ENCODE data around the gene TBL1Y.
"Not testable (repeated sequence)": the region's sequence is repeated elsewhere in the genome, so short reads cannot be mapped to it uniquely, and the experiment has no call there.

TBL1Y gene

DNA sequence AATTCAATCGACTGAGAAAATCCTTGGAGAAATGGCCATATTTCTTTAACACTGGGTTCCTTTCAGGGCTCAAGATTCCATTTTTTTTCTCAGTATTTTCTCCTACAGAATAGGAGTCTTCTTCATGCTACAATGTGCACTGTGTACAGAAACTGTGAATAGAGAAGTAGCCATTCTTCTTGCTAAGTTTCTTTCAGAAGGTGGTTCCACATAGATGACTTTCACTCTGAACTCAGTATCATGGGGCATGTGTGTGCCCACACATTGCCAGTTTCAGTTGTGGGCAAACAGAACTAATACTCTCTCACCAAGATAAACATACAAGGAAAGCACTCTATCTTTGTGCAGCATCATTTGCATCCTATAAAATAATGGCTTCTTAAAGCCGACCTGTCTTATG is 89.4 kb downstream of the TBL1Y start:
- H3K27me3 Mint-ChIP-seq, result no peaks in the 10 kb centered on the region
- no peaks in the 10 kb centered on the region for H3K9me3 Mint-ChIP-seq
- no peaks in the 10 kb centered on the region for H3K36me3 Mint-ChIP-seq (ENCODE audit: low read depth)
- H3K4me1 Mint-ChIP-seq (ENCODE audit: low read depth), result no peaks in the 10 kb centered on the region
- no peak overlapping the region for H3K4me3 Mint-ChIP-seq
- H3K27ac Mint-ChIP-seq, result no peak overlapping the region

DNA sequence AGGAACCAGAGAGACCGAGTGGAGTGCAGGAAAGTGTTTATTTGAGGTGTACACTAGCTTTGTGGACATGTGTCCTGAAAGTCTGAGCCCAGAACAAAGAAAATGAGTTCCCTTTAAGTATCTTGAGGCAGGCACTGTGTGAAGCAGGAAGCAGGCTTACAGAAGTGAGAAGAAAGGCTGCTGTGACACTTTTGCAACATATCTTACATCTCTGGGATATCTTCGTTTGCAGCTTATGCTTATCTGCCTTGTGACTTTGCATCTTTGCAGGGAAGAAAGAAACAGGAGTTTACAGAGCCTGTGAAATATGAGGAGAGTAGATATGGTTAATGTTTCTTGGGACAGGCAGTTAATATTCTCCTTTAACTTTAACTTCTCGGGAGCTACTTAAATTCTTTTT is 92.1 kb downstream of the TBL1Y start:
- Mint-ChIP-seq H3K27me3 (no peaks in the 10 kb centered on the region), H3K4me1 (ENCODE audit: low read depth) (no peaks in the 10 kb centered on the region), H3K36me3 (ENCODE audit: low read depth) (no peaks in the 10 kb centered on the region), H3K4me3 (no peak overlapping the region), H3K27ac (no peak overlapping the region), H3K9me3 (no peaks in the 10 kb centered on the region)

DNA sequence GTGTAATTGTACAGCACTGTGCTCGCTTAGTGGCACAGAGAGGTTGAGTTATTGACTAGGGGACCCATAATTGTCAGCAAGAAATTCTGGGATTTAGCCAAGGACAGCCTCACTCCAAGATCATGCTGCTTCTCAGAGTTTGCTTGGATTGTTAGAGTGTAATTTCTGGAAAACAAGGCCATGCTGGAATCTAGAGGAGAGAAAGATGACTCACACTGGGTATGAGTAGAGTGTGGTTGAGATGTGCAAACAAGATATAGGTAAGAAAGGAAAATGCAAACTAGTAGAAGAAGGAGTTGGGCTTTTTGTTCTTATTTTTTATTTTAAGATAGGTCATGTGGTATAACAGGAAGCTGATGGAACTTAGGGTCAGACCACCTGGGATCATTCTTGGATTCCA is 97.4 kb downstream of the TBL1Y start:
- H3K27me3 Mint-ChIP-seq, result no peaks in the 10 kb centered on the region
- H3K27ac Mint-ChIP-seq, result no peak overlapping the region
- no peaks in the 10 kb centered on the region for H3K9me3 Mint-ChIP-seq
- no peak overlapping the region for H3K4me3 Mint-ChIP-seq
- no peaks in the 10 kb centered on the region for H3K36me3 Mint-ChIP-seq (ENCODE audit: low read depth)
- no peaks in the 10 kb centered on the region for H3K4me1 Mint-ChIP-seq (ENCODE audit: low read depth)

DNA sequence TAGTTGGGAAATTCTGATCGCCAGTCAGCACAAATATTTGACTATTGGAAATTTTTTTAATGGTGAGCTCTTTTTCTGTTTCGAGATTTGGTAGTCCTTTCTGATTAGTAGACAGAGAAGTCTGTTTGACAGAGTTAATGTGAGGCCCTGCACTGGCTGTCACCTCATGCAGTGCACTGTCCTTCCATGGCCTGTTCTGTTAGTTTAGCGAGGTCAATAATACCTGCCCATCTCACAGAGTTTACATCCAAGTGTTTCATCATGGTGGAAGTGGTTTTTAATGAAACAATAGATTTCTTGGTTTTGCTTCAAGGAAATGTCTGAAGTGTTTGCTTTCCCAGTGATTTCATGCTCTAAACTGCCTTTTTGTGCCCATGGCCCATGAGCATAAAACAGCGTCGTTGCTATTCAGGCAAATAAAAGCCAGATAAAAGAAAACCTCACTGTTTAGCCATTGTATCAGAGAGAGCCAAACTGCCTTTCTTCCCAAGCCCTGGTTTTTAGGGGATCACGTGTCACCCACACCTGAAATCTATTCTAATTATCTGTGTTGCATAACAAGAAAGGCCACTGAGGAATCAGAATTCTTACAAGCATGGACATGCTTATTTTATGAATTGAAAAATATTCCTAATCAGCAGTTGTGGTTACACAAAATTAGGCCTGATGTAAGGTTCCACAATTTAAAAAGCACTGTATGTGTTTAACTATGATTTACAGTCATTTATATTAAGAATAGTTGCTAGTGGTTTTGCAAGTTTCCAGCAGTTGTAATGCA is 98.3 kb downstream of the TBL1Y start:
- Mint-ChIP-seq H3K27ac (no peak overlapping the region), H3K36me3 (ENCODE audit: low read depth) (no peaks in the 10 kb centered on the region), H3K9me3 (no peaks in the 10 kb centered on the region), H3K27me3 (no peaks in the 10 kb centered on the region), H3K4me1 (ENCODE audit: low read depth) (no peaks in the 10 kb centered on the region), H3K4me3 (no peak overlapping the region)

DNA sequence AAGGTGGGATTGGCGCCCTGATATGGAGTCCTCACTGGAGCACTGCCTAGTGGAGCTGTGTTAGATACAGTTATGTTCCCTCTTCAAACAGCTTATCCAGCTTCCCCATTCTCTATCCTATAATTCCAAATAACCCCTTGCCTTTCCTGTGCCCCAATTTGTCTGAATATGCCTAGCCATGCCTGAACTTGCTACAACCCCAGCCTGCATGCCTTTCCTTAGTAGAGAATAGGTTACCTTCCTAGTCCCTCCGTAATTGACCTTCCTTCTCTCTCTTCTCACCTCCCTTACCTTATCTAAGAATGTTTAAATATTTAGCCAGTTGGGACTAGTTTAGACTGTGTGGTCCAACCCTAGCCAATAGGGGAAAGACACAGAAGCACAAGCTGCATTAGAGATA is 102.6 kb downstream of the TBL1Y start:
- no peak overlapping the region for H3K4me3 Mint-ChIP-seq
- no peaks in the 10 kb centered on the region for H3K27me3 Mint-ChIP-seq
- no peak overlapping the region for H3K27ac Mint-ChIP-seq
- H3K36me3 Mint-ChIP-seq (ENCODE audit: low read depth), result no peaks in the 10 kb centered on the region
- H3K4me1 Mint-ChIP-seq (ENCODE audit: low read depth), result no peaks in the 10 kb centered on the region
- H3K9me3 Mint-ChIP-seq, result no peaks in the 10 kb centered on the region

DNA sequence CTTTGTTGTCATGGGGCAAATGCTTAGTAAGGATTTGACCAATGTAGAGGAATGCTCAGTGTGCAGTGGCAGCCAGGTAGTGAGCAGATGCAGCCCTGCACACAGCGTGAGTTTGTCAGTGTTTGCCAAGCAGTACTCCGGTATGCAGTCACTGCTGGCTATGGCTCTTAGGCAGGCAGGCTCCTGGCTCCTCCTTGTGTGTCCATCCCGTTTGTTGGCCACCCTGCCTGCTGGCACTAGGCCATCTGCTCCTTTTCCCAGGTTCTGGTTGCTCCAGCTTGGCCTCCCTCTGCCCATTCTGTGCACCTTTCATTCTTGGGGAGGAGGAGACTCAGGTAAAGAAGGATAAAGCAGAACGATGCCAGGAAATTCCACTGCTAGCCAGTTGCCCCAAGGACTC is 106.0 kb downstream of the TBL1Y start:
- H3K4me1 Mint-ChIP-seq (ENCODE audit: low read depth), result no peaks in the 10 kb centered on the region
- H3K27me3 Mint-ChIP-seq, result no peaks in the 10 kb centered on the region
- H3K27ac Mint-ChIP-seq, result no peak overlapping the region
- H3K9me3 Mint-ChIP-seq, result no peaks in the 10 kb centered on the region
- H3K4me3 Mint-ChIP-seq, result no peak overlapping the region
- H3K36me3 Mint-ChIP-seq (ENCODE audit: low read depth), result no peaks in the 10 kb centered on the region

DNA sequence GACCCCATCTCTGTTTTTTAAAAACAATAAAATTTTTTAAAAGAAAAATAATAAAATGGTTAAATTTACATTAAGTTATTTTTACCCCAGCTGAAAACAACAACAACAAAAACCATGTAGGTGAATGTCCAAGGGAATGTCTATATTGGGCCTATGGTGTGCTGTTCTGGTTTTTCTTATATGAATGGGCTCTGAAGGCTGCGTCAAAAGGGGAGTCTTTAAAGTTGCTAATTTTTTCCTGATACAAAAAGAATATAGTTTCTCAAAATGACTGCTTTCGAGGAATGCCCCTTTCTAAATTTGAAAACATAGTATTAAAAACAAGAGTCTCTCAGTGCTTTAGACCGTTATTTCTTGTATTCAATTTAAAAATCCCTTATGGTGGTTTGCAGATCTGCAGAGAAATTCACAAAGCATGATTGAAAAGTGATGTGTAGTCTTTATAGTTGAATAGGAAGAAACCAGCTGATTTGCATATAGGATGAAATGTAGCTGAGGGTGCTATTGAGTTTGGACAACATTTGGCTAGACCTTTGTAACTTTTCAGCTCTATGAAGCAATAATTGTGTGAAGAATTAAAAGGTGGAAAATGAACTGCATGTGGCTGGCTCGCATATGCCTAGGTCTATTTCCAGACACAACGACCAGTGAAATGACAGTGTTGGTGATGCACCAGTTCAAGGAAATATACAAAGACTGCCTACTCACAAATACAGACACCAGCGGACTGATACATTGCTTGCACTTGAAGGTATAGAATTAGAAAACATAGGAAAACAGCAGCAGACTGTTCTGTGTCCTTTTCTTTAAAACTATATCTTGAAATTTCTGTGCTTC is 107.0 kb downstream of the TBL1Y start:
- no peak overlapping the region for H3K4me3 Mint-ChIP-seq
- no peaks in the 10 kb centered on the region for H3K36me3 Mint-ChIP-seq (ENCODE audit: low read depth)
- no peaks in the 10 kb centered on the region for H3K9me3 Mint-ChIP-seq
- H3K4me1 Mint-ChIP-seq (ENCODE audit: low read depth), result no peaks in the 10 kb centered on the region
- H3K27me3 Mint-ChIP-seq, result no peaks in the 10 kb centered on the region
- H3K27ac Mint-ChIP-seq, result no peak overlapping the region

DNA sequence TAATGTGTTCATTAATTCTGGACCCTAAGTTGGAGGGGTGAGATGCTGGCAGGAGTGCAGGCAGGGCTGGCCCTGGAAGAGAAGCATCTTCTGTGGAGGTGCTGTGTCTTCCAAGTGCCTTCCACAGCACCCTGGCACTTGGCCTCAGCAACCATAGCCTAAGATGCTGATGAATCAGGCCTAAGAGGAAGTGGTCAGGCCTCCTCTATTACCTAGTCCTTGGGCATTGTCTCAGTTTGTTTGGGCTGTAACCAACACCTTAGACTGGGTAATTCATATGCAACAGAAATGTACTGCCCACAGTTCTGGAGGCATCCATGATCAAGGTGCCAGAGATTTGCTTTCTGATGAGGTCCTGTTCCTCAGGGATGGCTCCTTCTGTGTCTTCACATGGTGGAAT is 128.5 kb downstream of the TBL1Y start:
- H3K4me1 Mint-ChIP-seq (ENCODE audit: low read depth), result peaks cover 3% of the 10 kb centered on the region
- no peaks in the 10 kb centered on the region for H3K9me3 Mint-ChIP-seq
- no peaks in the 10 kb centered on the region for H3K36me3 Mint-ChIP-seq (ENCODE audit: low read depth)
- H3K27me3 Mint-ChIP-seq, result no peaks in the 10 kb centered on the region
- no peak overlapping the region for H3K4me3 Mint-ChIP-seq
- H3K27ac Mint-ChIP-seq, result no peak overlapping the region

DNA sequence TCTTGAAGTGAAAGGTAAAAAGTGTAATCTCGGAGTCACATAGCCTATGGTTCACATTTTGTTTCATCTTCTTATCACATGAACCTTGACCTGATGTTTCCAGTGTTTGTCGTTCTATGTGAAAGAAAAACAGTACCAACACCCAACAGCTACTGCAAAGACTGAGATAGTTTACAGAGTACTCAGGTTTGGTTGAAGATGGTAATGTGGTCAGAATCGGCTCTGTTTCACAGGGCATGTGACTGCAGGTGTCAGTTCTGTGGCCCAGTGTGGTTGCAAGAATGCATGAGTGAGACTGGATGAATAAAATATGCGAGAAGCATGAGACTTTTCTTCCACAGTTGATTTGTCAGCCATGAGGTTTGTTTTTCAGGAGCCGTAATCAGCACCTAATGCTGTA is 130.2 kb downstream of the TBL1Y start:
- H3K36me3 Mint-ChIP-seq (ENCODE audit: low read depth), result no peaks in the 10 kb centered on the region
- peaks cover 3% of the 10 kb centered on the region for H3K4me1 Mint-ChIP-seq (ENCODE audit: low read depth)
- no peaks in the 10 kb centered on the region for H3K9me3 Mint-ChIP-seq
- no peak overlapping the region for H3K27ac Mint-ChIP-seq
- H3K4me3 Mint-ChIP-seq, result no peak overlapping the region
- H3K27me3 Mint-ChIP-seq, result no peaks in the 10 kb centered on the region

DNA sequence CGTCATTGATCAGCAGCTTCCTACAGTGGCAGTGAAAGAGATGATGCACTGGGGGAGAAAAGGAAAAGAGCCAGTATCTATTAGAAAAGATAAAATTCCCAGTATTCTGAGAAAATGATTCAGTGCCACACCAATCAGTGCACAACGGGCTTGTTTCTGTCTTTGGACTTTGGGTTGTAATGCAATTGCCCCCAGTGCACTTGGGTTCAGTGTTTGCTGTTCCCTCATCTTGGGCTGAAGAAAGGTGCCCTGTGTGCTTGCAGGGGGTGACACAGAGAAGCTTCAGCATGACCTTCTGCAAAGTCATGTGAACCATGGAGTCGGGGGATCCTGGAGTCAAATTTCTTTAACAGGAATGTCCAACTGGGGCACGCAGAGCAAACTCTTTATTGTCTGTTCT is 131.5 kb downstream of the TBL1Y start:
- Mint-ChIP-seq H3K9me3 (no peaks in the 10 kb centered on the region), H3K36me3 (ENCODE audit: low read depth) (no peaks in the 10 kb centered on the region), H3K27me3 (no peaks in the 10 kb centered on the region), H3K27ac (no peak overlapping the region), H3K4me3 (no peak overlapping the region), H3K4me1 (ENCODE audit: low read depth) (peaks cover 3% of the 10 kb centered on the region)

DNA sequence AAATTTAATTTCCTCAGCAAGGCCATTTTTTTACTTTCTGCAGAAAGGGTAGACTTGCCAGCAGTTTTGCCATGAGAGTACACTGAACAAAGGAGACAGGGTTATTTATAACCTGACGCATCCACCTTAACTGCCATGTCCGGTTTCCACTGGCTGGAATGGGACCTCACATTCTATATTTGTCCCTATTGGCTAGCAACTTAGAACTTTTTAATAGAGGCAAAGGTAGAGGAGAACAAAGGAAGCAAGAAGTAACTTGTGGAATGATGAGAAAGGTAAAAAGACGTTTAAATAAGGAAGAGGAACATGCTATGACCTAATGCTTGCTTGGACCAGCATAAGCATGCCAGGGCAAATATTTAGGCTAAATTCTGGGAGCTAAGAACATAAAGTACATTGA is 142.0 kb downstream of the TBL1Y start:
- H3K27me3 Mint-ChIP-seq; H3K4me3 Mint-ChIP-seq; H3K9me3 Mint-ChIP-seq; H3K4me1 Mint-ChIP-seq (ENCODE audit: low read depth); H3K27ac Mint-ChIP-seq; H3K36me3 Mint-ChIP-seq (ENCODE audit: low read depth): not testable (repeated sequence)

DNA sequence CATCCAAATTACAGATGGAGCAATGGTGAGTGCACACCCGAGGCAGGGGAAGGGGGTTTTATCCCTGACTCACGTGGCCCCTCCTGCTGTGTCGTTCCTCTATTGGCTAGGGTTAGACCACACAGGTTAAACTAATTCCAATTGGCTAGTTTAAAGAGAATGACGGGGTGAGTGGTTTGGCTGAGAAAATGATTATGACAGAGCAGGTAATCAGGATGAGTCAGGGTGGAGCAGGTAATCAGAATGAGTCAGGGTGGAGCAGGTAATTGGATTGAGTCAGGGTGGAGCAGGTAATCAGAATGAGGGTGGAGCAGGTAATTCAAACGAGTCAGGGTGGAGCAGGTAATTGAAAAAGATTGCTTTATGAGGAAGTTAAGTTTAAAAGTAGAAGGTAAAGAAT is 146.4 kb downstream of the TBL1Y start:
- no peak overlapping the region for H3K27ac Mint-ChIP-seq
- no peak overlapping the region for H3K4me3 Mint-ChIP-seq
- no peaks in the 10 kb centered on the region for H3K36me3 Mint-ChIP-seq (ENCODE audit: low read depth)
- no peaks in the 10 kb centered on the region for H3K27me3 Mint-ChIP-seq
- no peaks in the 10 kb centered on the region for H3K4me1 Mint-ChIP-seq (ENCODE audit: low read depth)
- H3K9me3 Mint-ChIP-seq, result no peaks in the 10 kb centered on the region

DNA sequence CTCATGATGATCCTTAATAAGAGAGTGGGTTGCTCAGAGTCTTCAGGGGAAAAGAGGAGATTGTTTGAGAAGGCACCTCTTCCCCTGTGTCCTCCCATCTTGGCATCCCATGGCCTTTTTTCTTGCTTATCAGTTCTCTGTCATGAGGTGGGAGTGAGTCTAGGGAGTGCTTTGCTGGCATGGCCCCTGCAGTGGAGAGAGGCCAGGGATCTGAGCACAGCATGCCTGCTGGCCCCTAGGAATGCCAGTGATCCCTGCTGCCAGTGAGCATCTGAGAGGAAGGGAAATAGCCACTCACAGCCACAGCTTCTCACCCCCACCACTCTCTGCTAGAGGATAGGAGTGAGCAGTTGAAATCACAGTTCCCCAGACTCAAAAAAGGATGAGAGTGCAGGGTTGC is 168.2 kb downstream of the TBL1Y start:
- Mint-ChIP-seq H3K4me1 (ENCODE audit: low read depth) (no peaks in the 10 kb centered on the region), H3K27ac (no peak overlapping the region), H3K36me3 (ENCODE audit: low read depth) (no peaks in the 10 kb centered on the region), H3K9me3 (no peaks in the 10 kb centered on the region), H3K4me3 (no peak overlapping the region), H3K27me3 (no peaks in the 10 kb centered on the region)

DNA sequence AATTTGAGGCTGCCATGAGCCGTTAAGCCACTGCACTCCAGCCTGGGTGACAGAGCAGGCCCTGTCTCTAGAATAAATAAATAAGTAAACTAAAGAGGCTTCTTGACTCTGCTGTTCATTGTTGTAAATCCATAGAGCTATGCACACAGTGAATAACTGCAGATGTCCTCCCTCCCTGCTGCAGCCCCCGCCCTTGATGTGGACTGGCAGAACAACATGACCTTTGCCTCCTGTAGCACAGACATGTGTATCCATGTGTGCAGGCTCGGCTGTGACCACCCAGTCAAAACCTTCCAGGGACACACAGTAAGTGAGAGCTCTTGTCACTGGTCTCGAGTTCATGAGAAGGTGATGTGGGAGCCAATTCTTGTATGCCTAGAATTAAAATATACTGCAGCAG is 170.1 kb downstream of the TBL1Y start:
- H3K27me3 Mint-ChIP-seq; H3K9me3 Mint-ChIP-seq; H3K4me1 Mint-ChIP-seq (ENCODE audit: low read depth); H3K4me3 Mint-ChIP-seq; H3K27ac Mint-ChIP-seq; H3K36me3 Mint-ChIP-seq (ENCODE audit: low read depth): not testable (repeated sequence)

DNA sequence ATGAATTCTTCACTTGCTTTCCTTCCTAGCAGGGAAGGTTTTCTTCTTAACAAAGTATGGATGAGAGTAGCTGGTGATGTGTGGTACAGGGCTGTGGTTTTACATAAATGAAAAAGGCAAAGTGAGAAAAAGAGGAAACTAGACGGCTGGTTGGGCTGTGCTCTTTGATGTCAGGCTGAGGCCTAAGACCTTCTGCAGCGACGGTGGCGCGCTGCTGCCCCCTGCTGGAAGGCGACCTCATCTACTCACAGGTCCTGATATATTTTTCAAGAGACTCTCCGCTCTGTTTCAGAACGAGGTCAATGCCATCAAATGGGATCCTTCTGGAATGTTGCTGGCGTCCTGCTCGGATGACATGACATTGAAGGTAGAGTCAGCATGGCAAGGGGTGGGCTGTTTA is 175.1 kb downstream of the TBL1Y start:
- no peak overlapping the region for H3K27ac Mint-ChIP-seq
- no peak overlapping the region for H3K4me3 Mint-ChIP-seq
- peaks cover 7% of the 10 kb centered on the region for H3K4me1 Mint-ChIP-seq (ENCODE audit: low read depth)
- H3K27me3 Mint-ChIP-seq, result no peaks in the 10 kb centered on the region
- no peaks in the 10 kb centered on the region for H3K36me3 Mint-ChIP-seq (ENCODE audit: low read depth)
- H3K9me3 Mint-ChIP-seq, result no peaks in the 10 kb centered on the region

DNA sequence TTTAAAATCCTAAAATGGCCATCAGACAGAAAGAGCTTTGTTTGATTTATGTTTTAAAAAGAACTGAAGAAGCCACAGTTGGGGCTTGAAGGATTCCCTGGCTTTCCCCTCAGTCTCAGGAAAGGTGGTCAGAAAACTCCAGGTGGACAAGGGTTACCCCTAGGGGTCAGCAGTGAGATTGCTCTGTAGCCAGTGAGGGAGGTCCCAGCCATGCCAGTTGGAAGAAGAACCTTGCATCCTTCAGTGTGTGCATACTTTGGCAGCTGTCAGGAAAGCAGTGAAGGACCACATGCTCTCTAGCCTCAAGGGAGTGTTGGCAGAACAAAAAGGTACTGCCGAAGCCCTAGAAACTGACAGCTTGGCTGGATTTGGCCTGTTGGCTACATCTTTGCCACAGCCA is 182.3 kb downstream of the TBL1Y start:
- Mint-ChIP-seq H3K36me3 (ENCODE audit: low read depth) (no peaks in the 10 kb centered on the region), H3K27ac (no peak overlapping the region), H3K4me3 (no peak overlapping the region), H3K4me1 (ENCODE audit: low read depth) (no peaks in the 10 kb centered on the region), H3K27me3 (no peaks in the 10 kb centered on the region), H3K9me3 (no peaks in the 10 kb centered on the region)

Data from stimulated activated naive CD8-positive, alpha-beta T cell treated with anti-CD3 and anti-CD28 coated beads, Interleukin-15, Interleukin-2, amounts not matched to agents 100 ng/mL and 50 ng/mL, for 24 hours (primary cell).